Activated effector memory CD4-positive, alpha-beta T cell treated with Interleukin-2 at 50 U/mL for 16 hours (primary cell): ENCODE results near the gene PLCXD3.
"Not testable (repeated sequence)": the region's sequence is repeated elsewhere in the genome, so short reads cannot be mapped to it uniquely, and the experiment has no call there.

Source experiments
- DNase-seq: peaks from one replicate; pipeline ENCODE4 v3.0.0-alpha.2; 2020

Gene PLCXD3

GRCh38 chr5:41485533-41485932 lies 24.9 kb downstream of the PLCXD3 start:
- no peak for DNase-seq

DNA sequence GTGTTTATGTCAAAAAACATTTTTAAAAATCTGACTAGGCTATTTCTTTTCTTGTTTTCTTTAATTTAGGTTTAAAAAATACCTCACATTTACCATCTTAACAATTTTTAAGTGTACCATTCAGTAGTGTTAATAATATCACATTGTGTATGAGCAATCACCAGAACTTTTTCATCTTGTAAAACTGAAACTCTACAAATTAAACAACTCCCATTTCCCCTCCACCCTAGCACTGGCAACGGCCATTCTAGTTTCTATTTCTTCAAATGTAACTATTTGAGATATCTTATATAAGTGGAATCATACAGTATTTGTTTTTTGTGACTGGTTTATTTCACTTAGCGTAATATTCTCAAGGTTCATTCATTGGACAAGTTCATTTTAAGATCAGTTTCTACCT lies 27.7 kb downstream of the PLCXD3 start:
- no peak for DNase-seq

DNA sequence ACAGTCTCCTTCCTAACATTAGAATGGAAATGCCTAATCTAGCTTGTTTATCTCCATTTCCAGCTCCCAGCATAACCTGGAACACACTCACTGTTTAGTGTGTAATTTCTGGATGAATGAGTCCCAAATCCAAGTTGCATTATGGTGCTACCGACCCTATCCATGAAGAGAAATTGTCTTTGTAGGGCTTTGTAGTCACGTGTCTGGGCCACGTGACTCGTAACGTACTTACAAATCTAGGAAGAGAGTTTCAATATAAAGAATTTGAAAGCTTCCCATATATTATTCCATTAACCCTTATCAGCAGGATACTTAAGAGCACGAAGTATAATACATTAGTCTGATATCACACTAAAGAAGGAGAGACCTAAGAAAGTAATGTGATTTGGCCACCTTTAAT lies 28.2 kb downstream of the PLCXD3 start:
- DNase-seq = no peak

- not testable (repeated sequence) for DNase-seq
Measured at GRCh38 chr5:41471571-41472208, 38.7 kb downstream of the PLCXD3 start.

GRCh38 chr5:41465493-41466171 lies 44.8 kb downstream of the PLCXD3 start:
- DNase-seq = no peak

- DNase-seq = no peak
Measured at GRCh38 chr5:41459557-41459956, 50.8 kb downstream of the PLCXD3 start.

- DNase-seq = no peak
Measured at GRCh38 chr5:41457094-41457493, 53.3 kb downstream of the PLCXD3 start.

- DNase-seq = no peak
Measured at GRCh38 chr5:41452506-41452905, 57.9 kb downstream of the PLCXD3 start.

DNA sequence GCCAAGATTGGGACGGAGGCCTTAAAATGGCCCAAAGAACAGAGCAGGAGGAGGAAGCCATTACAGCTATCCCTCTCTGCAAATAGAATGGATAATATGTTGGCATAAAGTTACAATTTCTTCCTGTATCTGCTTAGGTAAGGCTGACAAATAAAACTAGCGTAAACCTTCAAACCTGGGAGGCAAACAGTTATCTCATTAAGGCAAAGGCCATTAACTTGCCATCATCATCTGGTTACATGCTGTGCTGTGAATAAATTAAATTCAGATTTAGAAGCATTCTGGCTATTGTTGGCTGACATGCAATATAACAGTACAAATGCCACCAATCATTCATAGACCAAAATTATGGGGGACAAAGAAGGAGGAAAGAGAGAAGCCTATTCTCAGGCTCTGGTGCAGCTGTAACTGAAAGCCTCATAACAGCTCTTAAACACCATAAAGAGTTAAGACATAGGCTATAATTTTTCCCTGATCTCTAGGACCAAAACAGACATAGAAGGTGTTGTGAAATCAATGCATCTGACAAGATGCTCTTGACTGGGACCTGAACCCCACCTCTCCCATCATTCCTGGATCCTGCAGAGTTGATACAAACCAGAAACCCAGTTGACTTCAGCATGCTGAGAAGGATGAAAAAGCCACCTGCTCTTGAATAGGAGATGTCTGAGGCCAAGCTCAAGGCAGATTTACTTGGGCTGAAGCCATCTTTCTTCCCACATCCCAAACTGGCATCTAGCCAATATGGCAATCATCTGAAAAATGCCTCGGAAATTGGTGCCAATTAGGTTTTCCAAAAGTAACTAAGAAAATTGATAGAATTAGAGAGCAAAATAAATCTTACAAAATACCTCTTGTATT lies 62.5 kb downstream of the PLCXD3 start:
- no peak for DNase-seq

- DNase-seq = no peak
Measured at GRCh38 chr5:41445937-41446563, 64.4 kb downstream of the PLCXD3 start.

DNA sequence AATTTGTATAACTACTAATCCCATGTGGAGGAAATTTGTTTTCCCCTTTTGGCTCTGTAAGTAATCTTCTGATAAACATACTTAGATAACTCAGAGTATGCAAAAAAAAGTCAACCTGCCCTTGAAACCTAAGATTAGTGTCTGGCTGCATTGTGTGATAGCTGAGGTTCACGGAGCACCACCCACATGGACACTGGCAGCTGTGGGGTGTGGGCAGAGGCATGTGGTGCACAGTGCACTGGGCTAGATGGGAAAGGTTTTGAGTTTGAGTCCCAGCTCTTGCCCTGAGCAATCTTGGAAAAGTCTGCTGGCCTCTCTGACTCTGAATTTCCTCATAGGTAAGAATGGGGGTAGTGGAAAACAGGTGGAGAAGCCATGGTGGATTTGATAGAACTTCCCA lies 75.1 kb downstream of the PLCXD3 start:
- DNase-seq = no peak

DNA sequence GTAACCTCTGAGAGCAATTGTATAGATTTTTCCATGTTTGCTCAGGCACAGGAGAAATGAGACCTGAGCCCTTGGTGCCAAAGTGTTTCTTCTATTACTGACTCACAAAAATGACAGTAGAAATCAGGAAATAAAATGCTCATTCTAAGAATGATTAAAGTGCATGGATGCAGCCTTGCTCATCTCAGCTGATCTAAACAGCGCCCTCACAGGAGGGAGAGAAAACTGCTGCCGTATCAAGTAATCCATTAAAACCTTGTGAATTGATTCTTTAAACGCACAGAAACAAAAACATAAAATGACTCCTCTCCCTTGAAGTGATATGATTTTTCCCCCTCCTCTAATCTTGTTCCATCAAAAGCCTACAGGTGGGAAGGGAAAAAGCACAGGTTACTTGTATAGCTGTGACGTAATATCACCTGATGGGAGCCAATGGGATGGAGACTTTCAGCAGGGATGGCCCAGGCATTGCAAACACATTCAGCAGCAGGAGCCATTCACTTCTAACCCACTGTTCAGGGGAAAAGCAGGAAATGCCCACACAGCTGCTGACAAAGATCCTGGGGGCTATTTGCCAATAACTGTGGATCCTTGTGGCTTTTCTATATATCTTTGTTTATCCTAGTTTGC lies 76.7 kb downstream of the PLCXD3 start:
- no peak for DNase-seq

- DNase-seq = no peak
Measured at GRCh38 chr5:41432481-41433253, 77.7 kb downstream of the PLCXD3 start.

- DNase-seq = no peak
Measured at GRCh38 chr5:41427505-41427904, 82.9 kb downstream of the PLCXD3 start.

GRCh38 chr5:41425736-41426135 lies 84.7 kb downstream of the PLCXD3 start:
- no peak for DNase-seq

GRCh38 chr5:41420492-41421067 lies 89.8 kb downstream of the PLCXD3 start:
- DNase-seq = no peak

- DNase-seq = no peak
Measured at GRCh38 chr5:41418220-41419031, 92.0 kb downstream of the PLCXD3 start.

- DNase-seq = no peak
Measured at GRCh38 chr5:41416336-41416735, 94.1 kb downstream of the PLCXD3 start.

- no peak for DNase-seq
Measured at GRCh38 chr5:41415242-41415641, 95.2 kb downstream of the PLCXD3 start.

DNA sequence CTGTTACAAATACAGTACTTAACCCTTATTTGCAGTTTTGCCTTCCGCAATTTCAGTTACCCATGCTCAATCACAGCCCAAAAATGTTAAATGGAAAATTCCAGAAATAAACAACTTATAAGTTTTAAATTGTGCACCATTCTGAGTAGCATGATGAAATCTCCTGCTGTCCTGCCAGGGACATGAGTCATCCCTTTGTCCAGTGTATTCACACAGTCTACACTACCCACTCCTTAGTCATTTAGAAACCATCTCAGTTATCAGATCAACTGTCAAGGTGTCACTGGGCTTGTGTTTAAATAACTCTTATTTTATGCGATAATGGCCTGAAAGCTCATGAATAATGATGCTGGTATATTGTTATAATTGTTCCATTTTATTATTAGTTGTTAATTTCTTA lies 95.8 kb downstream of the PLCXD3 start:
- DNase-seq = no peak

DNA sequence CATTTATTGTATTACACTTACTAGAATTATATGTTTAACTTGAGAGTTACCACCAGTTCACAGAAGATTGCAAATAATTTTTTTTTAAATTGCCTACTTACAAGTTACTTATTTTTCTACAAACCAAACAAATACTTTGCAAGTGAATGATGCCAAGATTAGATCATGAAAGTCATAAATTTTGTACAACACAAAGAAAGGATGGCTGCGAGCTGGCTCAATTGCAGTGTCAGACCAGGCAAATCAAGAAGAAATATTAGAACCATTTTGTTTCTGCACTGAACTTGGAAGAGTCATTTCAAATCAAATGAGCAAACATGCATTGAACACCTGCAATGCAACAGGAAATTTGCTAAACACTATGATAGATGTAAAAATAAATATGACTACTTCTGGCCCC lies 97.3 kb downstream of the PLCXD3 start:
- DNase-seq = no peak
